ENCODE measurements around the gene TSPEAR.

Gene TSPEAR

GRCh38 chr21:44450402-44450801, 261.0 kb downstream of the TSPEAR start:
- TF ChIP-seq CTCF (IDR thresholded peaks at IDR 0.05; ENCODE audit: low read length, missing control alignments): no peak
- DNase-seq (ENCODE audit: low read depth): no peak
- H3K4me3 ChIP-seq (replicated peaks; ENCODE audit: low read depth, low read length): no peak overlapping the region

GRCh38 chr21:44449473-44450363, 261.7 kb downstream of the TSPEAR start:
- TF ChIP-seq CTCF (IDR thresholded peaks at IDR 0.05; ENCODE audit: low read length, missing control alignments): no peak
- DNase-seq (ENCODE audit: low read depth): no peak
- no peak overlapping the region for H3K4me3 ChIP-seq (replicated peaks; ENCODE audit: low read depth, low read length)

GRCh38 chr21:44448651-44449131, 262.7 kb downstream of the TSPEAR start:
- no peak overlapping the region for H3K4me3 ChIP-seq (replicated peaks; ENCODE audit: low read depth, low read length)
- DNase-seq (ENCODE audit: low read depth): no peak
- no peak for TF ChIP-seq CTCF (IDR thresholded peaks at IDR 0.05; ENCODE audit: low read length, missing control alignments)

Measured in fibroblast of pulmonary artery (primary cell).